ENCODE results near the gene GLB1L.
A peak's percentile ranks its signal among the peaks of the same experiment; 100 is the strongest.

GLB1L gene

DNA sequence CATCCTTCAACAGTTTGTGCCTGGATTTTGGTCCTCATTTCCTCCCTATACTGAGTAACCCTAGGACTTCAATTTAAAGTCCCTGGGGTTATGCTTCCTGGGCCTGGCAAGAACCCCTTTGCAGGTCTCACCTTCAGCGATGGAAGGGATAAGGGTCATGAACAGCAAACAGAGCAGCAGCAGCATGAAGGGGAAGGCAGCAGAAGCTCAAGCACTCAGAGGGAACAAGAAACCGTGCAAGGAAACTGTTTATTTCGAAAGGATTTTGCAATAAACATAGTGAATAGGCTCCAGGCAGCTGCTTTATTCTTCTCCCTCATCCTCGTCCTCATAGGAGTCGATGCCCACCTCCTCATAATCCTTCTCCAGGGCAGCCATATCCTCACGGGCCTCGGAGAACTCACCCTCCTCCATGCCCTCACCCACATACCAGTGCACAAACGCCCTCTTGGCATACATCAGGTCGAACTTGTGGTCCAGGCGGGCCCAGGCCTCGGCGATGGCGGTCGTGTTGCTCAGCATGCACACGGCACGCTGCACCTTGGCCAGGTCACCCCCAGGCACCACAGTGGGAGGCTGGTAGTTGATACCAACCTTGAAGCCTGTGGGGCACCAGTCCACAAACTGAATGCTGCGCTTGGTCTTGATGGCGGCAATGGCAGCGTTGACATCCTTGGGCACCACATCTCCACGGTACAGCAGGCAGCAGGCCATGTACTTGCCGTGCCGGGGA is 5.0 kb upstream of the GLB1L start:
- peak overlapping the region; percentile 68 for H3K4me3 Mint-ChIP-seq
- peaks cover 72% of the 10 kb centered on the region for H3K4me1 Mint-ChIP-seq
- H3K27ac Mint-ChIP-seq = peak overlapping the region; percentile 86
- DNase-seq (ENCODE audit: low spot score in 2 of 2) = no peak
- ATAC-seq = no peak
- H3K36me3 Mint-ChIP-seq = peaks cover 88% of the 10 kb centered on the region
- H3K9me3 Mint-ChIP-seq = no peaks in the 10 kb centered on the region

- DNase-seq (ENCODE audit: low spot score in 2 of 2) (no peak), ATAC-seq (no peak)
- H3K36me3 Mint-ChIP-seq = peaks cover 86% of the 10 kb centered on the region
- H3K4me3 Mint-ChIP-seq = peak overlapping the region; percentile 68
- H3K27ac Mint-ChIP-seq = peak overlapping the region; percentile 86
- H3K4me1 Mint-ChIP-seq = peaks cover 77% of the 10 kb centered on the region
- no peaks in the 10 kb centered on the region for H3K9me3 Mint-ChIP-seq
These were observed 4.1 kb upstream of the GLB1L start for GRCh38 chr2:219249203-219249980.

DNA sequence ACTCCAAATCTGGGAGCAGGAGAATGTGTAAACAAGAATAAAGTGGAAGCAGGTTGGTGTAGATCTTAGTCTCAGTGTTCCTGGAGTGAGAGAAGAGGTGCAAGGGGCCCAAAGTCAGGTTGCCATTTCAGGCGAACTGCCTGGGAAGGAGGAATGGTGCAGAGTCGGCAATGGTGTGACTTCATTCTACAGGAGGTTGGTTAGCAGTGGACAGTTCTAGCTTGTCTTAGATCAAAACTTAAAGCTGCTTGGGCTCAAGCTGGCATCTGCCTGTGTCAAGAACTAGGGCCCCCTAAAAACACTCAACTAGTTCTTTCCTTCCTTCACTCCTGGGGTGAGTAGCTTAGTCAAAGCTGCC is 3.6 kb upstream of the GLB1L start:
- Mint-ChIP-seq H3K36me3 (peaks cover 86% of the 10 kb centered on the region), H3K4me1 (peaks cover 77% of the 10 kb centered on the region), H3K4me3 (peak overlapping the region; percentile 68), H3K27ac (peak overlapping the region; percentile 86), H3K9me3 (no peaks in the 10 kb centered on the region)
- DNase-seq (ENCODE audit: low spot score in 2 of 2) = no peak
- no peak for ATAC-seq

GRCh38 chr2:219247678-219248642 is 2.7 kb upstream of the GLB1L start:
- H3K36me3 Mint-ChIP-seq = peaks cover 77% of the 10 kb centered on the region
- peak overlapping the region; percentile 68 for H3K4me3 Mint-ChIP-seq
- DNase-seq (ENCODE audit: low spot score in 2 of 2) (peak; percentile 41 to 72), ATAC-seq (peak; percentile 78)
- peaks cover 77% of the 10 kb centered on the region for H3K4me1 Mint-ChIP-seq
- H3K27ac Mint-ChIP-seq = peak overlapping the region; percentile 86
- H3K9me3 Mint-ChIP-seq = no peaks in the 10 kb centered on the region

GRCh38 chr2:219246559-219246958 is 1.3 kb upstream of the GLB1L start:
- H3K4me3 Mint-ChIP-seq = peak overlapping the region; percentile 68
- no peak for ATAC-seq
- H3K4me1 Mint-ChIP-seq = peaks cover 63% of the 10 kb centered on the region
- H3K27ac Mint-ChIP-seq = peak overlapping the region; percentile 93
- H3K9me3 Mint-ChIP-seq = no peaks in the 10 kb centered on the region
- peaks cover 63% of the 10 kb centered on the region for H3K36me3 Mint-ChIP-seq
- no peak for DNase-seq (ENCODE audit: low spot score in 2 of 2)

DNA sequence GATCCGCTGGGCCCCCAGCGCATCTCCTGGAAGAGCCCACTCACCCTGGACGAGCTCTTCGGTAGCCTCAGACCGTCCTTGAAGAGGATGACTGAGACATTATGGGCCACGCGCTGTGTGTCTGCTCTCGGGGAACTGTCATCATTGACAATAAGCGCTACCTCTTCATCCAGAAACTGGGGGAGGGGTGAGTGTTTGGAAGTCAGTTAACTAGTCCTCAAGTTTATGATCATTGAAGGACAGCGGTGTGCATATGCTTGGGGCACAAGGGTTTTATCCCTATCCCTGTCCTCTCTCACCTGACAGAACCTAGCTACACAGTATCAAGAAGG is 621 bp upstream of the GLB1L start:
- Mint-ChIP-seq H3K4me3 (peak overlapping the region; percentile 68), H3K36me3 (peaks cover 56% of the 10 kb centered on the region), H3K27ac (peak overlapping the region; percentile 93), H3K4me1 (peaks cover 56% of the 10 kb centered on the region), H3K9me3 (no peaks in the 10 kb centered on the region)
- DNase-seq (ENCODE audit: low spot score in 2 of 2) (no peak), ATAC-seq (no peak)

GRCh38 chr2:219244789-219245147 is 476 bp downstream of the GLB1L start:
- H3K27ac Mint-ChIP-seq = peak overlapping the region; percentile 93
- peak overlapping the region; percentile 68 for H3K4me3 Mint-ChIP-seq
- H3K4me1 Mint-ChIP-seq = peaks cover 45% of the 10 kb centered on the region
- no peaks in the 10 kb centered on the region for H3K9me3 Mint-ChIP-seq
- ATAC-seq = no peak
- H3K36me3 Mint-ChIP-seq = peaks cover 45% of the 10 kb centered on the region
- DNase-seq (ENCODE audit: low spot score in 2 of 2) = no peak

DNA sequence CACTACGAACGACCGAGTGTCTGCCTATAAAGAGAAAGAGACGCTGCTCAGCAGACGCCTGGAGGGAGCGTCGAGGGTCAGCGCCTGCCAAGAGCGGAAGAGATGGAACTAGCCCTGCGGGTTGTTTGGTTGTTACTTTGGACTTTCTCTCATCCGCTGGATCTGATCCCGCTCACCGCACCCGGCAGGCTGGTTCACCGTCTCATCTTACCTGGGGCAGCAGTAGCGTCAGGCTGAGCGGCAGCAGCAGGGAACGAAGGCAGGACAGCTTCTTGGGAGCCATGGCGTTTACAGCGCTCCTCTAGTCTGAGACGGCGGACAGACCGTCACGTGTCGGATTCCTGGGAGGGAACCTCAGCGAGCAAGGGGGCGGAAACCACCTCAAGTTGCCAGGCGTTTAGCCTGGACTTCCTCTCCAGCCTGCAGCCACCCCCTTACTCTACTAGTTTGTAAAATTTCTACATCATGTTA is 1.9 kb downstream of the GLB1L start:
- Mint-ChIP-seq H3K9me3 (no peaks in the 10 kb centered on the region), H3K4me1 (peaks cover 33% of the 10 kb centered on the region), H3K27ac (no peak overlapping the region), H3K4me3 (peak overlapping the region; percentile 23), H3K36me3 (peaks cover 35% of the 10 kb centered on the region)
- DNase-seq (ENCODE audit: low spot score in 2 of 2) = no peak
- ATAC-seq = no peak

- H3K4me1 Mint-ChIP-seq = peaks cover 46% of the 10 kb centered on the region
- H3K27ac Mint-ChIP-seq = no peak overlapping the region
- ATAC-seq (no peak), DNase-seq (ENCODE audit: low spot score in 2 of 2) (no peak)
- no peaks in the 10 kb centered on the region for H3K9me3 Mint-ChIP-seq
- no peak overlapping the region for H3K4me3 Mint-ChIP-seq
- H3K36me3 Mint-ChIP-seq = peaks cover 94% of the 10 kb centered on the region
These were observed 10.9 kb downstream of the GLB1L start for GRCh38 chr2:219234331-219234730.

DNA sequence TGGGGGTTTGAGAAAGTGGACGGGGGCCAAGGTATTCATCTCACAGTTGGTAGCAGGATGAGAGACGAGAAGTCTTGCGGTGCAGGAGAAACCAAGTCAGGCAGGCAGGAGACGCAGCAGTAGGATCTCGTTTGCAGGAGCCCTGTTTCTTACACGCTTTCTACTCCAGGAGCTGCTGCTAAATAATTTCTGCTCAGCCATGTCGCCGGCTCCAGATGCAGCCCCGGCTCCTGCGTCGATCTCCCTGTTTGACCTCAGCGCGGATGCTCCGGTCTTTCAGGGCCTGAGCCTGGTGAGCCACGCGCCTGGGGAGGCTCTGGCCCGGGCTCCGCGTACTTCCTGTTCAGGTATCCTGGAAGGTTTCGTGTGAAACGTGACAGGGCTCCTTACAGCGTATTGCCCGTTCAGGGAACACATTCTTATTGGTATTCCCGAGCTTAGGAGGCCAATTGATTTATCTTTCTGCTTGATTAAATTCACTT is 15.1 kb downstream of the GLB1L start:
- peak in 1 of 2 donors; percentile 80 for DNase-seq (ENCODE audit: low spot score in 2 of 2)
- Mint-ChIP-seq H3K4me1 (peaks cover 58% of the 10 kb centered on the region), H3K9me3 (no peaks in the 10 kb centered on the region), H3K36me3 (peaks cover 86% of the 10 kb centered on the region), H3K27ac (peak overlapping the region; percentile 98), H3K4me3 (peak overlapping the region; percentile 98)
- ATAC-seq = peak; percentile 35

- H3K4me3 Mint-ChIP-seq = peak within 1 kb of the TSS; percentile 98
- peak; percentile 91 to 97 for DNase-seq (ENCODE audit: low spot score in 2 of 2)
- H3K9me3 Mint-ChIP-seq = no peaks in the 10 kb centered on the region
- H3K36me3 Mint-ChIP-seq = peaks cover 86% of the 10 kb centered on the region
- peak within 1 kb of the TSS; percentile 98 for H3K27ac Mint-ChIP-seq
- peaks cover 56% of the 10 kb centered on the region for H3K4me1 Mint-ChIP-seq
- peak; percentile 97 for ATAC-seq
These were observed 15.8 kb downstream of the GLB1L start, which contains the start of the genes ANKZF1 and ATG9A for GRCh38 chr2:219229305-219230058. Gene ANKZF1, plus strand, starts transcription at chr2:219229806. Its CDS starts 452 bp downstream, at chr2:219230258. Gene ATG9A, minus strand, starts transcription at chr2:219229636. Its CDS starts 1,612 bp downstream, at chr2:219228024.

DNA sequence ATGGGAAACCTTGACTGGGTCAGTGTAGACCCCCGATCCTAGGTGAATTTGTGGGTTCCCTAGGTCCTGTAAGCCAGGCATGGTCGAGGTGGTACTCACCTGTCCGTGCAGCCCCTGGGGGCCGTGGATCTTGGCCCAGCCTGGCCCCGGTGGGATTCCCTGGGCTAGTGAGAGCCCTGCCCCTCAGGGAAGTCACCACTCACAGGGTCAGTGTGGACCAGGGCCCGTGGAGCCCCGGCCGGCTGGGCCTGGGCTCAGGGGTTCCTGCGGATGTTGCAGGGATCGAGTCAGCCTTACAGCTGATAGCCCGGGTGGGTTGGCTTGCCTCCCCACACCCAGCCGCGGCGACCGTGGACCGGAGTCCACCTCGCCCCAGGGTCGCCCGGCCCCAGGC is 16.3 kb downstream of the GLB1L start:
- peak overlapping the region; percentile 98 for H3K4me3 Mint-ChIP-seq
- H3K36me3 Mint-ChIP-seq = peaks cover 86% of the 10 kb centered on the region
- no peaks in the 10 kb centered on the region for H3K9me3 Mint-ChIP-seq
- peaks cover 55% of the 10 kb centered on the region for H3K4me1 Mint-ChIP-seq
- peak; percentile 42 for ATAC-seq
- DNase-seq (ENCODE audit: low spot score in 2 of 2) = no peak
- peak overlapping the region; percentile 98 for H3K27ac Mint-ChIP-seq

GRCh38 chr2:219228041-219228910 is 17.0 kb downstream of the GLB1L start:
- Mint-ChIP-seq H3K4me3 (peak overlapping the region; percentile 98), H3K9me3 (no peaks in the 10 kb centered on the region), H3K36me3 (peaks cover 86% of the 10 kb centered on the region), H3K27ac (peak overlapping the region; percentile 98), H3K4me1 (peaks cover 51% of the 10 kb centered on the region)
- DNase-seq (ENCODE audit: low spot score in 2 of 2) (no peak), ATAC-seq (no peak)
